ENCODE measurements around the gene MRC1. TPM values are rescaled to one million over a fixed set of nuclear protein-coding genes. Genes with fewer than 3 reads are reported as not detected.

The MRC1 gene
- polyA plus RNA-seq, 2 of the 4 experiments (the other 2 are of a cell fraction), result not detected

DNA sequence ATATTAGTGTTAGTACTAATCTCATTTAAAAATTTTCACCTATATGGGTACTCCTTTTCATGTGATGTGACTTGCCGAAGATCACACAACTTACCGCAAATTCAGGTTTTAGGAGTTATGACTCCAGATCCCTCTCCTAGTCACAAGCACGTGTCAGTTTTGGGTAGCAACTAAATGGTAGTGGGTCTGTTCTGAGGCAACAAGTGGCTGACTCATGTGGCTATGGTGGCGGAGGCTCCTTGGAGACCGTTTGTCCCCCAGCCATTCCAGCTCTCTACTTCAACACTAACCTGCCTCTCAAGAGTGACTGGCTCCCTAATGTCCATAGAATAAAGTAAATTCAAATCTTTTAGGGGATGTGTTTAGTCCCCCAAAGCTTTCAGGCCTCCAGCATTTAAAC is 39.5 kb downstream of the MRC1 start:
- FAIRE-seq, result no peak
- CTCF ChIA-PET, result interaction anchor here (0.5 to 6.9 kb wide), 13 partner anchors 8 to 377 kb away, joined by 3 to 40 read pairs (median 4); no protein-coding TSS in a partner anchor
- no peak for TF ChIP-seq CHD4 (IDR thresholded peaks at IDR 0.05; ENCODE audit: borderline replicate concordance)
- TF ChIP-seq HOXB13 (CRISPR knock-in tag; IDR thresholded peaks at IDR 0.05; ENCODE audit: low read depth), result no peak
- TF ChIP-seq CBX8 (IDR thresholded peaks at IDR 0.05), result no peak
- TF ChIP-seq, protein P1, sequence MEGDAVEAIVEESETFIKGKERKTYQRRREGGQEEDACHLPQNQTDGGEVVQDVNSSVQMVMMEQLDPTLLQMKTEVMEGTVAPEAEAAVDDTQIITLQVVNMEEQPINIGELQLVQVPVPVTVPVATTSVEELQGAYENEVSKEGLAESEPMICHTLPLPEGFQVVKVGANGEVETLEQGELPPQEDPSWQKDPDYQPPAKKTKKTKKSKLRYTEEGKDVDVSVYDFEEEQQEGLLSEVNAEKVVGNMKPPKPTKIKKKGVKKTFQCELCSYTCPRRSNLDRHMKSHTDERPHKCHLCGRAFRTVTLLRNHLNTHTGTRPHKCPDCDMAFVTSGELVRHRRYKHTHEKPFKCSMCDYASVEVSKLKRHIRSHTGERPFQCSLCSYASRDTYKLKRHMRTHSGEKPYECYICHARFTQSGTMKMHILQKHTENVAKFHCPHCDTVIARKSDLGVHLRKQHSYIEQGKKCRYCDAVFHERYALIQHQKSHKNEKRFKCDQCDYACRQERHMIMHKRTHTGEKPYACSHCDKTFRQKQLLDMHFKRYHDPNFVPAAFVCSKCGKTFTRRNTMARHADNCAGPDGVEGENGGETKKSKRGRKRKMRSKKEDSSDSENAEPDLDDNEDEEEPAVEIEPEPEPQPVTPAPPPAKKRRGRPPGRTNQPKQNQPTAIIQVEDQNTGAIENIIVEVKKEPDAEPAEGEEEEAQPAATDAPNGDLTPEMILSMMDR (IDR thresholded peaks at IDR 0.05), result no peak
- TF ChIP-seq JUNB (IDR thresholded peaks at IDR 0.05), result no peak
- no peak for TF ChIP-seq FOSL2 (IDR thresholded peaks at IDR 0.05)
- no peak for TF ChIP-seq FOSL2 (CRISPR knock-in tag; IDR thresholded peaks at IDR 0.05)
- TF ChIP-seq RCOR1 (IDR thresholded peaks at IDR 0.05; ENCODE audit: low read depth, low read length), result no peak
- TF ChIP-seq CBX2 (IDR thresholded peaks at IDR 0.05; ENCODE audit: borderline replicate concordance, low read depth), result no peak
- no peak for TF ChIP-seq BHLHE40 (IDR thresholded peaks at IDR 0.05; ENCODE audit: low read depth, low read length)
- TF ChIP-seq FOXS1 (CRISPR knock-in tag; IDR thresholded peaks at IDR 0.05), result no peak
- no peak for TF ChIP-seq EP300 (IDR thresholded peaks at IDR 0.05)
- TF ChIP-seq KDM1A (IDR thresholded peaks at IDR 0.05; ENCODE audit: low read depth), result no peak
- TF ChIP-seq BCL3 (IDR thresholded peaks at IDR 0.05), result no peak
- no peak for TF ChIP-seq ESRRA (IDR thresholded peaks at IDR 0.05; ENCODE audit: borderline replicate concordance, low read length)
- no peak for TF ChIP-seq POLR2A (IDR thresholded peaks at IDR 0.05; ENCODE audit: low read length)
- TF ChIP-seq POLR2AphosphoS2 (conservative IDR thresholded peaks at IDR 0.05; ENCODE audit: low read length), result no peak
- TF ChIP-seq ZSCAN20 (CRISPR knock-in tag; IDR thresholded peaks at IDR 0.05), result no peak
- TF ChIP-seq TP53 (CRISPR knock-in tag; IDR thresholded peaks at IDR 0.05), result no peak
- TF ChIP-seq CHD2 (IDR thresholded peaks at IDR 0.05; ENCODE audit: low read length, partially characterized antibody), result no peak
- TF ChIP-seq ZNF302 (CRISPR knock-in tag; IDR thresholded peaks at IDR 0.05), result no peak

GRCh38 chr10:17850501-17850900 is 41.4 kb downstream of the MRC1 start:
- TF ChIP-seq MYC (IDR thresholded peaks at IDR 0.05; ENCODE audit: borderline replicate concordance, low read length) (no peak), JUN (IDR thresholded peaks at IDR 0.05) (no peak), NFE2L2 (conservative IDR thresholded peaks at IDR 0.05; ENCODE audit: low read length) (no peak), RAD21 (conservative IDR thresholded peaks at IDR 0.05 in 1 of 2, IDR thresholded peaks at IDR 0.05 in 1 of 2) (no peak)
- ChIA-PET POLR2A (no interaction called here), CTCF (interaction anchor here (0.9 to 6.9 kb wide), 3 partner anchors 23 to 366 kb away, joined by 3 to 40 read pairs (median 7); no protein-coding TSS in a partner anchor)
- H3K4me1 ChIP-seq, result no peaks in the 10 kb centered on the region
- H3K27ac ChIP-seq, result no peak overlapping the region
- no peak for FAIRE-seq
- WGBS (ENCODE audit: missing lambda C conversion rate), result 74% methylated on average over 3 of the region's 3 CpGs
- H3K4me3 ChIP-seq, result no peak overlapping the region
- no peak overlapping the region for H3K4me2 ChIP-seq
- no peak for ATAC-seq
- H3K9me3 ChIP-seq, result no peaks in the 10 kb centered on the region
- DNase-seq (ENCODE audit: low read depth in 1 of 2, low spot score in 1 of 2), result no peak

More for the DNA sequence above, 39.5 kb downstream of the MRC1 start:
- ATAC-seq, result no peak
- no peaks in the 10 kb centered on the region for H3K9me3 ChIP-seq
- DNase-seq (ENCODE audit: low read depth in 1 of 2, low spot score in 1 of 2), result no peak
- 73% methylated on average over 5 of the region's 5 CpGs for WGBS (ENCODE audit: missing lambda C conversion rate)
- no peak overlapping the region for H3K4me2 ChIP-seq
- H3K4me1 ChIP-seq, result no peaks in the 10 kb centered on the region
- H3K4me3 ChIP-seq, result no peak overlapping the region
- H3K27ac ChIP-seq, result no peak overlapping the region
- POLR2A ChIA-PET, result no interaction called here

DNA sequence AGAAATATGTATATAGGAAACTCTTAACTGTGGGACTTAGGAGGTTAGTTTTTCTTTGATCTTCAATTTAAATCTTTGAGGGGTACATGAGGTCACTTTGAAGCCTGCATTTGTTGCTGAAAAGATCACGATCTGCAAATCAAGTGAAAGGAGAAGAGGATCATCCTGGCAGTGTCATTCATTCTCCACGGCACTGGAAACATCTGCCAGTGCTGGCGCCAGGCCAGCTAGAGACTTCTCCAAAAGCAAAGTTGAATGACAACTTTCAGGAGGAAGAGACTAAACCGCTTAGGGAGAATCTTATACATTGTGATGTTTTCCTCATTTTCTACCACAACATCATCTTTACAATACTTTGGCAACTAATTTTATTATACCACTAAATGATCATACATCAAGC is 42.5 kb downstream of the MRC1 start:
- Histone ChIP-seq H3K27ac (no peak overlapping the region), H3K4me1 (no peaks in the 10 kb centered on the region), H3K4me2 (no peak overlapping the region), H3K9me3 (no peaks in the 10 kb centered on the region), H3K4me3 (no peak overlapping the region)
- FAIRE-seq, result no peak
- no peak for DNase-seq (ENCODE audit: low read depth in 1 of 2, low spot score in 1 of 2)
- POLR2A ChIA-PET, result no interaction called here
- CTCF ChIA-PET, result no interaction called here
- ATAC-seq, result no peak
- 14% methylated on average over 4 of the region's 4 CpGs for WGBS (ENCODE audit: missing lambda C conversion rate)
- TF ChIP-seq EHMT2 (IDR thresholded peaks at IDR 0.05; ENCODE audit: low read depth), result no peak
- no peak for TF ChIP-seq CEBPB (IDR thresholded peaks at IDR 0.05)
- TF ChIP-seq, protein P2, sequence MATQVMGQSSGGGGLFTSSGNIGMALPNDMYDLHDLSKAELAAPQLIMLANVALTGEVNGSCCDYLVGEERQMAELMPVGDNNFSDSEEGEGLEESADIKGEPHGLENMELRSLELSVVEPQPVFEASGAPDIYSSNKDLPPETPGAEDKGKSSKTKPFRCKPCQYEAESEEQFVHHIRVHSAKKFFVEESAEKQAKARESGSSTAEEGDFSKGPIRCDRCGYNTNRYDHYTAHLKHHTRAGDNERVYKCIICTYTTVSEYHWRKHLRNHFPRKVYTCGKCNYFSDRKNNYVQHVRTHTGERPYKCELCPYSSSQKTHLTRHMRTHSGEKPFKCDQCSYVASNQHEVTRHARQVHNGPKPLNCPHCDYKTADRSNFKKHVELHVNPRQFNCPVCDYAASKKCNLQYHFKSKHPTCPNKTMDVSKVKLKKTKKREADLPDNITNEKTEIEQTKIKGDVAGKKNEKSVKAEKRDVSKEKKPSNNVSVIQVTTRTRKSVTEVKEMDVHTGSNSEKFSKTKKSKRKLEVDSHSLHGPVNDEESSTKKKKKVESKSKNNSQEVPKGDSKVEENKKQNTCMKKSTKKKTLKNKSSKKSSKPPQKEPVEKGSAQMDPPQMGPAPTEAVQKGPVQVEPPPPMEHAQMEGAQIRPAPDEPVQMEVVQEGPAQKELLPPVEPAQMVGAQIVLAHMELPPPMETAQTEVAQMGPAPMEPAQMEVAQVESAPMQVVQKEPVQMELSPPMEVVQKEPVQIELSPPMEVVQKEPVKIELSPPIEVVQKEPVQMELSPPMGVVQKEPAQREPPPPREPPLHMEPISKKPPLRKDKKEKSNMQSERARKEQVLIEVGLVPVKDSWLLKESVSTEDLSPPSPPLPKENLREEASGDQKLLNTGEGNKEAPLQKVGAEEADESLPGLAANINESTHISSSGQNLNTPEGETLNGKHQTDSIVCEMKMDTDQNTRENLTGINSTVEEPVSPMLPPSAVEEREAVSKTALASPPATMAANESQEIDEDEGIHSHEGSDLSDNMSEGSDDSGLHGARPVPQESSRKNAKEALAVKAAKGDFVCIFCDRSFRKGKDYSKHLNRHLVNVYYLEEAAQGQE (IDR thresholded peaks at IDR 0.05), result no peak
- no peak for TF ChIP-seq NR3C1 (IDR thresholded peaks at IDR 0.05)
- TF ChIP-seq BCL3 (IDR thresholded peaks at IDR 0.05), result no peak
- TF ChIP-seq FOSL2 (IDR thresholded peaks at IDR 0.05), result no peak
- no peak for TF ChIP-seq FOSL2 (CRISPR knock-in tag; IDR thresholded peaks at IDR 0.05)
- TF ChIP-seq NFE2L2 (conservative IDR thresholded peaks at IDR 0.05; ENCODE audit: low read length), result no peak
- TF ChIP-seq HOXB5 (CRISPR knock-in tag; IDR thresholded peaks at IDR 0.05), result no peak
- no peak for TF ChIP-seq CBX2 (IDR thresholded peaks at IDR 0.05; ENCODE audit: borderline replicate concordance, low read depth)
